Keratinocyte (primary cell): Measurements from ENCODE around the gene GALNT2.

Source experiments
- EZH2 ChIP-seq: IDR thresholded peaks from one replicate; pipeline ENCODE4 v1.6.1; 2012; ENCODE audit warnings: inconsistent platforms, mild to moderate bottlenecking, low read length, moderate library complexity
- TF ChIP-seq, protein P1 (sequence below), 3 experiments: IDR thresholded peaks in 1 of 3; conservative IDR thresholded peaks in 1 of 3; optimal IDR thresholded peaks in 1 of 3; 2 replicates in 2 of 3; 3 replicates in 1 of 3; pipeline versions ENCODE3 to v1.5.1; 2011; ENCODE audit warnings: low read length in 3 of 3, mild to moderate bottlenecking in 3 of 3, moderate library complexity in 2 of 3, control low read depth in 1 of 3, inconsistent platforms in 1 of 3; ENCODE audit not compliant: insufficient read depth in 2 of 3; ENCODE audit errors: extremely low read depth in 1 of 3

DNA sequence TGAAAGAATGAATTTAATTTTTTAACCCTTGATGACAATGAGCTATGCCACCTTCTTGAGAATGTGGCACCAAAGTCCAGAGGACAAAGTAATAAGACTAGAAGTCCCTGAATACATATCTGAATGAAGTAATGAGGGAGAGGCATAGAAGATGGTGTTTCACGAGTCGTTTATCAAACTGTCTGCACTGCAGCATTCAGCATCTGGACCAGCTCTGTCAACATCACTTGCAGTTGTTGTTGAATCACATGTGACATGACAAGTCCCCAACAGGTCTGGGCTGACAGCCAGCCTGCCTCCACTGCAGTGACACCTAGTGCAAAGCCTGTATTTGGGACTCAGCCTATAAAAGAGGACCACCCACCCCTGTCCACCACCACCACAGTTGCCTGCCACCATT lies 17.3 kb upstream of the GALNT2 start:
- TF ChIP-seq, protein P1, sequence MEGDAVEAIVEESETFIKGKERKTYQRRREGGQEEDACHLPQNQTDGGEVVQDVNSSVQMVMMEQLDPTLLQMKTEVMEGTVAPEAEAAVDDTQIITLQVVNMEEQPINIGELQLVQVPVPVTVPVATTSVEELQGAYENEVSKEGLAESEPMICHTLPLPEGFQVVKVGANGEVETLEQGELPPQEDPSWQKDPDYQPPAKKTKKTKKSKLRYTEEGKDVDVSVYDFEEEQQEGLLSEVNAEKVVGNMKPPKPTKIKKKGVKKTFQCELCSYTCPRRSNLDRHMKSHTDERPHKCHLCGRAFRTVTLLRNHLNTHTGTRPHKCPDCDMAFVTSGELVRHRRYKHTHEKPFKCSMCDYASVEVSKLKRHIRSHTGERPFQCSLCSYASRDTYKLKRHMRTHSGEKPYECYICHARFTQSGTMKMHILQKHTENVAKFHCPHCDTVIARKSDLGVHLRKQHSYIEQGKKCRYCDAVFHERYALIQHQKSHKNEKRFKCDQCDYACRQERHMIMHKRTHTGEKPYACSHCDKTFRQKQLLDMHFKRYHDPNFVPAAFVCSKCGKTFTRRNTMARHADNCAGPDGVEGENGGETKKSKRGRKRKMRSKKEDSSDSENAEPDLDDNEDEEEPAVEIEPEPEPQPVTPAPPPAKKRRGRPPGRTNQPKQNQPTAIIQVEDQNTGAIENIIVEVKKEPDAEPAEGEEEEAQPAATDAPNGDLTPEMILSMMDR (optimal IDR thresholded peaks at IDR 0.05 in 1 of 3, IDR thresholded peaks at IDR 0.05 in 1 of 3, conservative IDR thresholded peaks at IDR 0.05 in 1 of 3; ENCODE audit: extremely low read depth in 1 of 3, insufficient read depth in 2 of 3, low read length in 3 of 3): no peak
- no peak for TF ChIP-seq EZH2
